A549 (cell line): ENCODE data around the gene KLF6. TPM values are rescaled to one million over a fixed set of nuclear protein-coding genes. Genes with fewer than 3 reads are reported as not detected.

ENCODE experiments used
- ATAC-seq, 2 experiments: fragments of 200-7000 bp in 1 of 2; fragments of >200 bp in 1 of 2; cut with Nextera tagmentation in 1 of 2; cut with Tn5 transposase in 1 of 2; 3 replicates each; pipeline versions ENCODE4 v1.8.0 to v1.9.1; 2018 to 2020; ENCODE audit warnings: mild to moderate bottlenecking in 1 of 2, moderate library complexity in 1 of 2
- CTCF ChIA-PET: fragments of 300-600 bp; sonication (Branson Sonifier 250); formaldehyde crosslinking; extraction: SDS; loops from one replicate; lab custom pipeline; 2021; ENCODE audit warnings: antibody characterized with exemption, inconsistent platforms; lab: Yijun Ruan, JAX
- POLR2A ChIA-PET: fragments of 350-600 bp; formaldehyde crosslinking; extraction: SDS; loops from one replicate; lab custom pipeline; 2021; ENCODE audit warnings: antibody characterized with exemption, inconsistent platforms; lab: Yijun Ruan, JAX
- DNase-seq, 2 experiments: peaks; one replicate each; pipeline versions ENCODE4 v3.0.0 to v3.0.0-alpha.2; 2011 to 2016; ENCODE audit warnings: low read depth in 1 of 2, low spot score in 1 of 2
- FAIRE-seq: peaks from 2 replicates; lab custom pipeline; 2011; peaks lifted over from hg19 to GRCh38; lab: Jason Lieb, UNC
- H3K27ac ChIP-seq, 2 experiments: fragments of >200 bp; sonication (Bioruptor Twin); formaldehyde crosslinking; 3 replicates each; pipeline ENCODE4 v1.5.1; 2016 to 2017
- H3K4me1 ChIP-seq: fragments of >200 bp; sonication (Bioruptor Twin); formaldehyde crosslinking; 3 replicates; pipeline ENCODE4 v1.6.1; 2016
- H3K4me2 ChIP-seq: fragments of >200 bp; sonication (Bioruptor Twin); formaldehyde crosslinking; 3 replicates; pipeline ENCODE4 v1.6.1; 2016
- H3K4me3 ChIP-seq: fragments of >200 bp; sonication (Bioruptor Twin); formaldehyde crosslinking; 3 replicates; pipeline ENCODE4 v1.5.1; 2016
- H3K9me3 ChIP-seq: fragments of >200 bp; sonication (Bioruptor Twin); formaldehyde crosslinking; 3 replicates; pipeline ENCODE4 v1.6.1; 2016
- CHD4 ChIP-seq: fragments of 200-600 bp; sonication (generic); IDR thresholded peaks from 2 replicates; pipeline ENCODE4 v1.6.1; 2016; ENCODE audit warnings: antibody characterized with exemption, mild to moderate bottlenecking, borderline replicate concordance
- EHMT2 ChIP-seq: fragments of 200-600 bp; sonication (generic); IDR thresholded peaks from 2 replicates; pipeline ENCODE4 v1.6.1; 2016; ENCODE audit warnings: antibody characterized with exemption, low read depth, mild to moderate bottlenecking, moderate library complexity
- EP300 ChIP-seq, 2 experiments: fragments of >200 bp; sonication (Bioruptor Twin); formaldehyde crosslinking; IDR thresholded peaks; 2 replicates in 1 of 2; 3 replicates in 1 of 2; pipeline ENCODE4 v1.6.1; 2016 to 2017
- FOSB ChIP-seq: fragments of 250-450 bp; sonication (Bioruptor Pico); IDR thresholded peaks from 2 replicates; pipeline ENCODE4 v1.5.0; 2020; ENCODE audit warnings: mild to moderate bottlenecking, moderate library complexity
- FOSL2 ChIP-seq, 2 experiments: fragments of 450-650 bp in 1 of 2; fragments of >200 bp in 1 of 2; sonication (Bioruptor Twin) in 1 of 2; formaldehyde crosslinking; IDR thresholded peaks; 2 replicates each; pipeline versions ENCODE4 v1.5.0 to v1.6.1; 2016 to 2020; ENCODE audit warnings: mild to moderate bottlenecking in 1 of 2, moderate library complexity in 1 of 2
- GATA3 ChIP-seq: IDR thresholded peaks from 2 replicates; pipeline ENCODE4 v1.6.1; 2012; ENCODE audit warnings: borderline replicate concordance
- HDAC2 ChIP-seq: fragments of 200-600 bp; sonication (generic); IDR thresholded peaks from 2 replicates; pipeline ENCODE4 v1.6.1; 2016
- HOXA7 ChIP-seq: fragments of 250-450 bp; sonication (Bioruptor Pico); IDR thresholded peaks from 2 replicates; pipeline ENCODE4 v1.5.0; 2020; ENCODE audit warnings: mild to moderate bottlenecking, moderate library complexity
- JUN ChIP-seq, 2 experiments: fragments of >200 bp; sonication (Bioruptor Twin); formaldehyde crosslinking; IDR thresholded peaks; 2 replicates in 1 of 2; 3 replicates in 1 of 2; pipeline ENCODE4 v1.6.1; 2016 to 2017
- JUNB ChIP-seq: fragments of >200 bp; sonication (Bioruptor Twin); formaldehyde crosslinking; IDR thresholded peaks from 2 replicates; pipeline ENCODE4 v1.6.1; 2016
- KDM5A ChIP-seq: fragments of 200-600 bp; sonication (generic); IDR thresholded peaks from 2 replicates; pipeline ENCODE4 v1.6.1; 2016; ENCODE audit warnings: antibody characterized with exemption, mild to moderate bottlenecking
- MAFK ChIP-seq: fragments of 450-650 bp; IDR thresholded peaks from 2 replicates; pipeline ENCODE4 v1.6.1; 2014; ENCODE audit not compliant: partially characterized antibody
- MAZ ChIP-seq: fragments of 150-350 bp; IDR thresholded peaks from 2 replicates; pipeline ENCODE4 v1.6.1; 2014; ENCODE audit warnings: antibody characterized with exemption, low read depth, low read length, borderline replicate concordance
- MYC ChIP-seq: IDR thresholded peaks from 2 replicates; pipeline ENCODE4 v1.6.1; 2012; ENCODE audit warnings: mild to moderate bottlenecking, inconsistent platforms, low read length, improper control_type of control experiment, borderline replicate concordance
- POLR2A ChIP-seq: IDR thresholded peaks from 2 replicates; pipeline ENCODE4 v1.6.1; 2012; ENCODE audit warnings: mild to moderate bottlenecking, low read length
- POLR2AphosphoS2 ChIP-seq: conservative IDR thresholded peaks from 2 replicates; pipeline ENCODE4 v1.6.1; 2012; ENCODE audit warnings: low read length, improper control_type of control experiment, inconsistent platforms
- RAD21 ChIP-seq, 2 experiments: fragments of >200 bp in 1 of 2; sonication (Bioruptor Twin) in 1 of 2; formaldehyde crosslinking in 1 of 2; IDR thresholded peaks in 1 of 2; conservative IDR thresholded peaks in 1 of 2; 2 replicates in 1 of 2; 3 replicates in 1 of 2; pipeline ENCODE4 v1.6.1; 2012 to 2018; ENCODE audit warnings: inconsistent platforms in 1 of 2
- RCOR1 ChIP-seq: fragments of 150-350 bp; IDR thresholded peaks from 2 replicates; pipeline ENCODE4 v1.6.1; 2014; ENCODE audit warnings: antibody characterized with exemption, low read length, low read depth
- RFX5 ChIP-seq: fragments of 450-650 bp; IDR thresholded peaks from 2 replicates; pipeline ENCODE4 v1.7.1; 2014; ENCODE audit warnings: antibody characterized with exemption, mild to moderate bottlenecking, moderate library complexity
- TFCP2L1 ChIP-seq: fragments of 250-450 bp; sonication (Bioruptor Pico); IDR thresholded peaks from 2 replicates; pipeline ENCODE4 v1.5.0; 2021; ENCODE audit warnings: mild to moderate bottlenecking
- TP53 ChIP-seq: fragments of 250-450 bp; sonication (Bioruptor Pico); IDR thresholded peaks from 2 replicates; pipeline ENCODE4 v1.5.0; 2021; ENCODE audit warnings: mild to moderate bottlenecking, moderate library complexity
- ZC3H11A ChIP-seq: fragments of 450-650 bp; IDR thresholded peaks from 2 replicates; pipeline ENCODE4 v1.6.1; 2014; ENCODE audit warnings: antibody characterized with exemption, mild to moderate bottlenecking
- ZNF302 ChIP-seq: fragments of 250-450 bp; sonication (Bioruptor Pico); IDR thresholded peaks from 2 replicates; pipeline ENCODE4 v1.9.0; 2021; ENCODE audit warnings: inconsistent platforms, mild to moderate bottlenecking, moderate library complexity
- ZSCAN20 ChIP-seq: fragments of 250-450 bp; sonication (Bioruptor Pico); IDR thresholded peaks from 2 replicates; pipeline ENCODE4 v1.8.0; 2022; ENCODE audit warnings: mild to moderate bottlenecking, moderate library complexity
- WGBS: methylation state at CpG from one replicate; pipeline ENCODE4 v1.1.6; 2017; ENCODE audit errors: missing lambda C conversion rate; 5-methylcytosine and 5-hydroxymethylcytosine counted together
- polyA plus RNA-seq, 4 experiments: library from polyadenylated mRNA; depleted of rRNA in 3 of 4; stranded (reverse); fragments of >200 nt; fragmentation: RNase III in 1 of 4; extraction: RNeasy Plus Mini Kit Qiagen cat#74134 plus additional on column Dnase treatment in 1 of 4; gene quantifications; 2 replicates in 3 of 4; 3 replicates in 1 of 4; pipeline ENCODE4 v1.2.3, GENCODE V29; 2011 to 2017
- TF ChIP-seq, protein P1 (sequence below): fragments of 450-650 bp; IDR thresholded peaks from 2 replicates; pipeline ENCODE4 v1.6.1; 2014; ENCODE audit warnings: antibody characterized with exemption
- TF ChIP-seq, protein P2 (sequence below): IDR thresholded peaks from 2 replicates; pipeline ENCODE4 v1.6.1; 2012
- TF ChIP-seq, protein P3 (sequence below): IDR thresholded peaks from 2 replicates; pipeline ENCODE4 v1.6.1; 2012
- TF ChIP-seq, protein P4 (sequence below): IDR thresholded peaks from 2 replicates; pipeline ENCODE4 v1.6.1; 2012; ENCODE audit warnings: low read depth, borderline replicate concordance
- TF ChIP-seq, protein P5 (sequence below): fragments of >200 bp; sonication (Bioruptor Twin); formaldehyde crosslinking; IDR thresholded peaks from 3 replicates; pipeline ENCODE4 v1.6.1; 2016

KLF6 gene
- polyA plus RNA-seq, 2 of the 4 experiments (the other 2 are of a cell fraction): 31.9 to 86.8 TPM

DNA sequence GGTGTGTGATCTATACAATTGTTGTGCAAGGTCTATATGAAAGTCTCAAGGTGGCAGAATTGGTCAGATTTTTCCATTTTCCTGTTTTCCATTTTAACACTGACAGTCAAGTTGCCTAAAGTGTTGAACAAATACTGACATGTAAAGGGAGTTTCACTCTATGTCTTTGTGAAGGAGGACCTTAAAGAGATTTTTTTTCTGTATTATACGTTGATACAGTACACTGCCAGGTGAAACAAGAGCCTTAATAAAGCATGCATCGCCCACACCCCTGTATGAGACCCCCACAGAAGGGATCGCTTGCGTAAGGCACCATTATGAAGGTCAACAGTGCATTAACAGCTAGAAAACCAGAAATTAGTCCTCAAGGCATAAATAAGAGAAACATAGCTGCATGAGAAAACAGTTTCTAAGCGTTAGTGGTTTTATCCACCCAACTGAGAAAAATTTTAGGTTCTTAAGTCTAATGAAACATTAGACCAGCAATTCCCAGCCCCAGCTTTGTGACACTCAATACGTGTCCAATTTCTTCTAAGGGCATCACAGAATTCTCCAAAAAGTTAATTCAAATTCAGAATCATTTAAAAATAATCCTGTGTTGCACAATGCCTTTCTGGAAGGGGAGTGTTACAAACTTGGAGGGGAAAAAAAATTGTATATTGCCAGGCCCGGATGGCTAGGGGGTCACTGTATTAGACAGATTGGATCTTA lies 6.9 kb downstream of the KLF6 start:
- Histone ChIP-seq H3K4me2 (peak overlapping the region; percentile 83), H3K27ac (peak overlapping the region in 1 of 2 experiments; percentile 24; a peak in 1 of 6 replicates), H3K4me1 (peaks cover 75% of the 10 kb centered on the region)
- 82% methylated on average over 7 of the region's 7 CpGs for WGBS
- no peak for TF ChIP-seq ZNF302 (CRISPR knock-in tag)
- no peak for TF ChIP-seq RFX5
- no peak for TF ChIP-seq ZC3H11A
- TF ChIP-seq MAZ: no peak
- 0 out of 5 replicates have a peak, but pooled peaks of 1 of the 2 experiments have one; percentile 18 for TF ChIP-seq JUN (IDR thresholded peaks at IDR 0.05)
- TF ChIP-seq TP53 (CRISPR knock-in tag): peak; percentile 53; the same call in 1 of the 2 replicates
- no peak for TF ChIP-seq ZSCAN20
- TF ChIP-seq HOXA7 (CRISPR knock-in tag): 0 out of 2 replicates have a peak, but pooled peaks have one; percentile 9
- no peak for TF ChIP-seq HDAC2
- TF ChIP-seq, protein P1, sequence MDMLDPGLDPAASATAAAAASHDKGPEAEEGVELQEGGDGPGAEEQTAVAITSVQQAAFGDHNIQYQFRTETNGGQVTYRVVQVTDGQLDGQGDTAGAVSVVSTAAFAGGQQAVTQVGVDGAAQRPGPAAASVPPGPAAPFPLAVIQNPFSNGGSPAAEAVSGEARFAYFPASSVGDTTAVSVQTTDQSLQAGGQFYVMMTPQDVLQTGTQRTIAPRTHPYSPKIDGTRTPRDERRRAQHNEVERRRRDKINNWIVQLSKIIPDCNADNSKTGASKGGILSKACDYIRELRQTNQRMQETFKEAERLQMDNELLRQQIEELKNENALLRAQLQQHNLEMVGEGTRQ: no peak
- TF ChIP-seq RAD21 (conservative IDR thresholded peaks at IDR 0.05 in 1 of 2, IDR thresholded peaks at IDR 0.05 in 1 of 2): no peak
- TF ChIP-seq, all 56 proteins: peak for 3
- Histone ChIP-seq H3K4me3 (no peak overlapping the region), H3K9me3 (no peaks in the 10 kb centered on the region)
- POLR2A ChIA-PET: interaction anchor here (0.9 to 1.5 kb wide), 4 partner anchors 32 to 581 kb away, joined by 3 to 10 read pairs (median 4); no protein-coding TSS in a partner anchor
- no peak for FAIRE-seq
- CTCF ChIA-PET: interaction anchor here (0.7 to 1.3 kb wide), 6 partner anchors 36 to 581 kb away, joined by 3 to 4 read pairs (median 3); no protein-coding TSS in a partner anchor
- no peak for DNase-seq
- ATAC-seq: no peak

DNA sequence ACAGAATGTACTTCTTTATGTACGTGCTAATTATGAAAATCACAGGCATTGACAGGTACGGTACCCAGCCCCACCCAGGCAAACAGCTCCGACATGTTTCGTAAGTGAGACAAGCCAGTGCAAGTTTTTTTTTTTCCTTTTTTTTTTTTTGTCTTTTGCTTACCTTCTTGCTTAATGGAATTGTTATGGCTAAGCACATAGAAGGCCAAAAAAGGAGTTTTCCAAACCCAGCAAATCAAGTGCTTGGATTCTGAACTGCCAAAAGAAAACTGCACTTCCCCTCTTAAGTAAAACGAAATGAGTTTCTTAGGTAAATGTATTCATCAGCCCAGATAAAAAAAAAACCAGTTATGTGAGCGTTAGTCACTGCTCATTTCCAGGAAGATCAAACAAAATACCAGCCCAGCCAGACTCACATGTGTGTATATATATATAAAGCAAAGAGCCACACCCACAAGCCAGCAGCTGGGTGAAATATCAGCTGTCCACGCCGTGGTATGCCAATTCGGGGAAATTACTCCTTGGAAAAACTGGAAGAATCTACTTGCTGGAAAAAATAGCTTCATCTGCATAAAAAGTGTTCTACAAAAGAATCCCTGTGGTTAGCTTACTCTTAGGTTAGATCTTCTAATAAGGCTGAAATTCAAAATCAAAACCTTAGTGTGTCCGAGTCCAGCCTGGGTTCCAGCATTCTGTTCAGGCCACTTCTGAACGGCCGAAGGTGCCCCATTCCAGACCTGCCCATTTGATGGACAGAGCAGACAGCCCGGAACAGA lies 8.0 kb downstream of the KLF6 start:
- Histone ChIP-seq H3K4me1 (peaks cover 72% of the 10 kb centered on the region), H3K27ac (peak overlapping the region; percentile 50 to 67; a peak in 4 of 6 replicates)
- FAIRE-seq (no peak), ATAC-seq (0 out of 6 replicates have a peak, but pooled peaks of 1 of the 2 experiments have one; percentile 30)
- ChIA-PET CTCF (interaction anchor here (0.6 to 3.9 kb wide), 10 partner anchors 16 to 971 kb away, joined by 3 to 13 read pairs (median 3); no protein-coding TSS in a partner anchor), POLR2A (interaction anchor here (0.7 to 4.0 kb wide), 12 partner anchors 8 to 709 kb away, joined by 3 to 55 read pairs (median 5); partner anchors contain the start of gene KLF6)
- TF ChIP-seq ZSCAN20: no peak
- no peak for TF ChIP-seq CHD4
- TF ChIP-seq, protein P2, sequence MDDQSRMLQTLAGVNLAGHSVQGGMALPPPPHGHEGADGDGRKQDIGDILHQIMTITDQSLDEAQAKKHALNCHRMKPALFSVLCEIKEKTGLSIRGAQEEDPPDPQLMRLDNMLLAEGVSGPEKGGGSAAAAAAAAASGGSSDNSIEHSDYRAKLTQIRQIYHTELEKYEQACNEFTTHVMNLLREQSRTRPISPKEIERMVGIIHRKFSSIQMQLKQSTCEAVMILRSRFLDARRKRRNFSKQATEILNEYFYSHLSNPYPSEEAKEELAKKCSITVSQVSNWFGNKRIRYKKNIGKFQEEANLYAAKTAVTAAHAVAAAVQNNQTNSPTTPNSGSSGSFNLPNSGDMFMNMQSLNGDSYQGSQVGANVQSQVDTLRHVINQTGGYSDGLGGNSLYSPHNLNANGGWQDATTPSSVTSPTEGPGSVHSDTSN: peak; percentile 76
- peak in 1 of 2 experiments; percentile 34; a peak in 2 of 5 replicates for TF ChIP-seq RAD21 (conservative IDR thresholded peaks at IDR 0.05 in 1 of 2, IDR thresholded peaks at IDR 0.05 in 1 of 2)
- TF ChIP-seq EP300 (IDR thresholded peaks at IDR 0.05): peak; percentile 16 to 44; a peak in 2 of 5 replicates
- TF ChIP-seq, protein P3, sequence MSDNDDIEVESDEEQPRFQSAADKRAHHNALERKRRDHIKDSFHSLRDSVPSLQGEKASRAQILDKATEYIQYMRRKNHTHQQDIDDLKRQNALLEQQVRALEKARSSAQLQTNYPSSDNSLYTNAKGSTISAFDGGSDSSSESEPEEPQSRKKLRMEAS: peak; percentile 37; the same call in 1 of the 2 replicates
- peak; percentile 62; the same call in 1 of the 2 replicates for TF ChIP-seq GATA3
- TF ChIP-seq, protein P4, sequence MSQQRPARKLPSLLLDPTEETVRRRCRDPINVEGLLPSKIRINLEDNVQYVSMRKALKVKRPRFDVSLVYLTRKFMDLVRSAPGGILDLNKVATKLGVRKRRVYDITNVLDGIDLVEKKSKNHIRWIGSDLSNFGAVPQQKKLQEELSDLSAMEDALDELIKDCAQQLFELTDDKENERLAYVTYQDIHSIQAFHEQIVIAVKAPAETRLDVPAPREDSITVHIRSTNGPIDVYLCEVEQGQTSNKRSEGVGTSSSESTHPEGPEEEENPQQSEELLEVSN: no peak
- no peak for TF ChIP-seq MYC
- TF ChIP-seq JUNB: peak; percentile 66
- 0 out of 2 replicates have a peak, but pooled peaks have one; percentile 17 for TF ChIP-seq HOXA7 (CRISPR knock-in tag)
- TF ChIP-seq KDM5A: no peak
- no peak for TF ChIP-seq POLR2A
- TF ChIP-seq JUN (IDR thresholded peaks at IDR 0.05): peak in 1 of 2 experiments; percentile 62; a peak in 1 of 5 replicates
- TF ChIP-seq POLR2AphosphoS2: peak; percentile 89; the same call in 1 of the 2 replicates
- TF ChIP-seq FOSL2 (IDR thresholded peaks at IDR 0.05): 0 out of 2 replicates have a peak, but pooled peaks have one; percentile 44
- TF ChIP-seq FOSL2 (CRISPR knock-in tag; IDR thresholded peaks at IDR 0.05): peak; percentile 68
- TF ChIP-seq, protein P5, sequence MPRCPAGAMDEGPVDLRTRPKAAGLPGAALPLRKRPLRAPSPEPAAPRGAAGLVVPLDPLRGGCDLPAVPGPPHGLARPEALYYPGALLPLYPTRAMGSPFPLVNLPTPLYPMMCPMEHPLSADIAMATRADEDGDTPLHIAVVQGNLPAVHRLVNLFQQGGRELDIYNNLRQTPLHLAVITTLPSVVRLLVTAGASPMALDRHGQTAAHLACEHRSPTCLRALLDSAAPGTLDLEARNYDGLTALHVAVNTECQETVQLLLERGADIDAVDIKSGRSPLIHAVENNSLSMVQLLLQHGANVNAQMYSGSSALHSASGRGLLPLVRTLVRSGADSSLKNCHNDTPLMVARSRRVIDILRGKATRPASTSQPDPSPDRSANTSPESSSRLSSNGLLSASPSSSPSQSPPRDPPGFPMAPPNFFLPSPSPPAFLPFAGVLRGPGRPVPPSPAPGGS: 0 out of 3 replicates have a peak, but pooled peaks have one; percentile 39
- TF ChIP-seq RCOR1: no peak
- TF ChIP-seq TFCP2L1 (CRISPR knock-in tag): no peak
- TF ChIP-seq EHMT2: no peak
- TF ChIP-seq FOSB: no peak
- TF ChIP-seq MAFK: peak; percentile 74
- TF ChIP-seq, all 56 proteins: peak for 12
- Histone ChIP-seq H3K4me2 (peak overlapping the region; percentile 83), H3K4me3 (no peak overlapping the region), H3K9me3 (no peaks in the 10 kb centered on the region)
- DNase-seq: peak in 1 of 2 experiments; percentile 75
- 41% methylated on average over 13 of the region's 13 CpGs for WGBS
